Naive thymus-derived CD8-positive, alpha-beta T cell (primary cell): Measurements from ENCODE around the gene FAM161A. TPM values are rescaled to one million over a fixed set of nuclear protein-coding genes. Genes with fewer than 3 reads are reported as not detected.
A peak's percentile ranks its signal among the peaks of the same experiment; 100 is the strongest.

Experiments
- ATAC-seq, 2 donors: fragments of 150-1000 bp; cut with Tn5 transposase in 1 of 2; sonication (Bioruptor Pico), chemical (Tn5 transposase) in 1 of 2; 1 replicate in 1 of 2; 2 replicates in 1 of 2; pipeline ENCODE4 v1.10.0; 2021; ENCODE audit warnings: mild to moderate bottlenecking in 2 of 2, moderate library complexity in 2 of 2
- POLR2A ChIA-PET: fragments of 350-600 bp; sonication (Branson Sonifier 250); formaldehyde crosslinking; loops from one replicate; lab custom pipeline; 2021; ENCODE audit warnings: antibody characterized with exemption; lab: Charles Lee
- DNase-seq, 10 donors: peaks; one replicate each; pipeline versions ENCODE4 v3.0.0 to v3.0.0-alpha.2; 2020 to 2022
- H3K27ac Mint-ChIP-seq, 10 donors: one replicate each; pipeline ENCODE4 v1.8.0; 2020 to 2022; ENCODE audit warnings: mild to moderate bottlenecking in 10 of 10, mixed read lengths in 10 of 10, moderate library complexity in 4 of 10, inconsistent platforms in 1 of 10
- H3K27me3 Mint-ChIP-seq, 5 donors: one replicate each; pipeline ENCODE4 v1.8.0; 2021 to 2022; ENCODE audit warnings: mixed read lengths in 5 of 5
- H3K36me3 Mint-ChIP-seq, 3 donors: one replicate each; pipeline ENCODE4 v1.8.0; 2020 to 2022; ENCODE audit warnings: mixed read lengths in 3 of 3, mild to moderate bottlenecking in 2 of 3, inconsistent platforms in 1 of 3
- H3K4me1 Mint-ChIP-seq, 4 donors: one replicate each; pipeline ENCODE4 v1.8.0; 2021 to 2022; ENCODE audit warnings: mixed read lengths in 4 of 4
- H3K4me3 Mint-ChIP-seq, 10 donors: one replicate each; pipeline ENCODE4 v1.8.0; 2020 to 2022; ENCODE audit warnings: mild to moderate bottlenecking in 10 of 10, mixed read lengths in 10 of 10, moderate library complexity in 6 of 10, inconsistent platforms in 1 of 10
- H3K9me3 Mint-ChIP-seq, 9 donors: one replicate each; pipeline ENCODE4 v1.8.0; 2020 to 2022; ENCODE audit warnings: mixed read lengths in 9 of 9, mild to moderate bottlenecking in 3 of 9, inconsistent platforms in 1 of 9, moderate library complexity in 1 of 9
- polyA plus RNA-seq, 3 donors: library from polyadenylated mRNA; unstranded; fragments of 300-500 nt; fragmentation: Illumina TruSeq; gene quantifications; one replicate each; pipeline ENCODE4 v1.2.3, GENCODE V29; 2021
- total RNA-seq, 8 experiments: library from RNA in 2 of 8; stranded (reverse) in 2 of 8; gene quantifications; one replicate each; pipeline ENCODE4 v1.2.3 and lab custom pipeline; 2021 to 2026

Gene FAM161A
- total and polyA plus RNA-seq, 5 experiments from 2014 or later = 1.8 to 6.1 (median 1.8) TPM

DNA sequence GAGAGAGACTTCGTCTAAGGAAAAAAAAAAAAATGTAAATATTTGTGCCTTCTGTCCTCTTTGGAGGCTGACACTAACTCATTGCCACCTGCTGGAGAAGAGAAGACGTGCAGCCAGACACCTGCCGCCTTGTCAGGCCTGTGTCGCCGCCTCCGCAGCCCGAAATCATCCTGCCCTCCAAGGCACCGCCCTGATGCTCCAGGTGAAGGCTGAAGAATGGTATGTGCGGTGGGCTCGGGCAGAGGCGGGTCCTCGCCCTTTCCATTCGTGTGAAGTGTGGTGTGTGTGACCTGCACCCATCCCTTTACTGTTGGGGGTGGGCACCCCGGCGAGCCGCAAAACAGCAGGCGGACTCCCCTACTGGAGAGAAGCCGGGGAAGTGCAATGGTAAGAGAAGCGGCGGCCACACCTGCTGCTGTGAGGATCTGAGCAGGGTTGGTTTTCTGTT is 60.4 kb downstream of the FAM161A start:
- Mint-ChIP-seq H3K27me3 (peaks cover 0 to 2% (median 0%) of the 10 kb centered on the region in 5 donors), H3K27ac (peak overlapping the region in 7 of 10 donors; percentile 18 to 78 (median 61))
- POLR2A ChIA-PET = interaction anchor here (0.6 kb wide), 1 partner anchor 729 kb away, joined by 3 read pairs; no protein-coding TSS in a partner anchor

DNA sequence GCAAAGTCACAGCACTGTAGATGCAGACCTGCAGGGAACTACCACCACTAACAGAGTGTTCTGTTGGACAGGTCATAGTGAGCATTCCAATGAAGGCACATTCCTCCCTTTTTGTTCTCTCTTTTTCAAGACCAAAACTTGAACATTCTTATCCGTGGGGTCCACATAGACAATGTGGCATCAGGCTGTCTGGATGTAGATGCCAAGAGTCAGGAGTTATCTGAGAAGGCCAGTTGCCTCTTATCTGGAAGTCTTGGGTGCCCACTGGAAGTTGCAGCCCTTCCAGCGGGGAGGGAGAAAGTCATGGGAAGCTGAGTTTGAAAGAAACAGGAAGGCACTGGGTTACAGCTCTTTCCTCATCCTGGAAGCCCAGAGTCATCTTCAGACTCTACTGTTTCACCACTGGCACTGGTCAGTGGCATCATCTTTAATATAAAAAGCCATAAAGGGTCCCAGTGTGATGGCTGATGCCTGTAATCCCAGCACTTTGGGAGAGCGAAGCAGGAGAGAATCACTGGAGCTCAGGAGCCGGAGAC is 61.4 kb downstream of the FAM161A start:
- no peaks in the 10 kb centered on the region for H3K9me3 Mint-ChIP-seq
- peak overlapping the region in 1 of 10 donors; percentile 34 for H3K4me3 Mint-ChIP-seq
- peaks cover 0 to 5% (median 2%) of the 10 kb centered on the region in 5 donors for H3K27me3 Mint-ChIP-seq
- POLR2A ChIA-PET = no interaction called here
- no peaks in the 10 kb centered on the region for H3K36me3 Mint-ChIP-seq
- H3K27ac Mint-ChIP-seq = peak overlapping the region in 1 of 10 donors; percentile 52
- no peak for ATAC-seq
- no peak for DNase-seq
- peaks cover 0 to 6% (median 4%) of the 10 kb centered on the region in 4 donors for H3K4me1 Mint-ChIP-seq

More for the DNA sequence above, 60.4 kb downstream of the FAM161A start:
- no peaks in the 10 kb centered on the region for H3K36me3 Mint-ChIP-seq
- H3K4me1 Mint-ChIP-seq = peaks cover 0 to 6% (median 4%) of the 10 kb centered on the region in 4 donors
- peak overlapping the region; percentile 52 to 83 (median 72) for H3K4me3 Mint-ChIP-seq
- DNase-seq (peak; percentile 37 to 85 (median 66)), ATAC-seq (peak; percentile 97 to 98)
- peaks cover 0 to under 1% (median 0%) of the 10 kb centered on the region in 9 donors for H3K9me3 Mint-ChIP-seq

DNA sequence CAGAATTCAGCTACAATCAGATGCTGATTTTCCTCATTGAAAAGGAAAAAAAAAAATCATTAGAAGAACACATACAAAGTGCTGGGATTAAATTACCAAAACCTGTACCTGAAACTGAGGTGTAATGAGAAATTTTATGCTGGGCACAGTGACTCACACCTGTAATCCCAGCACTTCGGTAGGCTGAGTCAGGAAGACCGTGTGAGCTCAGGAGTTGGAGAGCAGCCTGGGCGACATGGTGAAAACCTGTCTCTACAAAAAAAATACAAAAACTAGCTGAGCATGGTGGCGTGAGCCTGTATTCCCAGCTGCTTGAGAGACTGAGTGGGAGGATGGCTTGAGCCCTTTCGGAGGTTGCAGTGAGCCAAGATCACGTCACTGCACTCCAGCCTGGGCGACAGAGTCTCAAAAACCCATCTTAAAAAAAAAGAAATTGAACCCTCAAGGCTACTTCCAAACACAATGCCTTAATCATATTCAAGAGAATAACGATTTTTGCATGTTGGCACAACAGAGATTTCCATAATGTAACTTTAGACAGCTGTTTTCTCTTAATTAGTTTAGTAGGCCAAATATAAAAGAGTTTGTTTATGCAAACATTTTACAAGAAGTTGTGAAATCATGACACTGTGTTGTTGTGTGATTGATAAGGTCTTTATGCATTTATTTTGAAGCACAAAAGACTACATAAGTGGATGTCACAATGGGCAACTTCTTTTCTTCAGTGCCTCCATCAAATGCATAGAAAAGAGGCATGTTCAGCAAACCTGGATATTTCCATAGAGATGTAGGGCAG is 63.9 kb downstream of the FAM161A start:
- Mint-ChIP-seq H3K27me3 (peaks cover 0 to 5% (median 4%) of the 10 kb centered on the region in 5 donors), H3K36me3 (no peaks in the 10 kb centered on the region), H3K9me3 (no peaks in the 10 kb centered on the region), H3K27ac (no peak overlapping the region), H3K4me3 (no peak overlapping the region), H3K4me1 (peaks cover 0 to 6% (median 4%) of the 10 kb centered on the region in 4 donors)
- POLR2A ChIA-PET = interaction anchor here (0.6 kb wide), 1 partner anchor 20 kb away, joined by 4 read pairs; no protein-coding TSS in a partner anchor
- DNase-seq (no peak), ATAC-seq (no peak)

DNA sequence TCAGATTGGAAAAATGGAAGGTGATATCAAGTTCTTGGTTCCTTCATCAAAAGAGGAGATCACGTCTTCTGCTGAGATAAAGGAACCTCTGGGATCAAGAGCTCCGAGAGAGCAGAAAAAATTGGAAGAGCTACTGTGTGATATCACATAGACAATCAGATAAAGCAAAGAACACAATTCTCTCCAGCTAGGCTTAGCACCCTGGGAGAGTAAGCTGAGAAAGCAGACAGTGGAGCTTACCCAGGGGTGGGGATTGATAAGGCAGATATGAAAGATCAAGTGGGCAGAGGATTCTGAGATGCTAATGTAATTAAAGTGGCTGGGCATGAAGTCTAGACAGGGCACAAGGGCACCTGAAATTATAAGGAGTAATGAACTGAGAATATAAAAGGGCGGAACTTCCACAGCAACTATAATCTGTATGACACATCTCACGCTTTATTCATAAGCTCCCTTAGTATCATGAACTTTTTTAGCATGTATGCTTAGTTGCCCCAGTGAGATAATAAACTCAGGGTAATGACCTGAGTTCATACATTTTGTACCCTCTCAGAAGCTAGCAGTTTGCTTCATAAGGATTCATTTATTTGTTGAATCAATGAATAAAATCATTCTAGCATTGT is 65.8 kb downstream of the FAM161A start:
- POLR2A ChIA-PET = no interaction called here
- Mint-ChIP-seq H3K9me3 (no peaks in the 10 kb centered on the region), H3K4me3 (no peak overlapping the region), H3K27ac (no peak overlapping the region), H3K36me3 (no peaks in the 10 kb centered on the region), H3K27me3 (peaks cover 0 to 7% (median 5%) of the 10 kb centered on the region in 5 donors), H3K4me1 (no peaks in the 10 kb centered on the region)
- no peak for DNase-seq
- ATAC-seq = no peak

- H3K9me3 Mint-ChIP-seq = no peaks in the 10 kb centered on the region
- POLR2A ChIA-PET = no interaction called here
- no peak for ATAC-seq
Observed at GRCh38 chr2:61786876-61787275, 67.0 kb downstream of the FAM161A start.

DNA sequence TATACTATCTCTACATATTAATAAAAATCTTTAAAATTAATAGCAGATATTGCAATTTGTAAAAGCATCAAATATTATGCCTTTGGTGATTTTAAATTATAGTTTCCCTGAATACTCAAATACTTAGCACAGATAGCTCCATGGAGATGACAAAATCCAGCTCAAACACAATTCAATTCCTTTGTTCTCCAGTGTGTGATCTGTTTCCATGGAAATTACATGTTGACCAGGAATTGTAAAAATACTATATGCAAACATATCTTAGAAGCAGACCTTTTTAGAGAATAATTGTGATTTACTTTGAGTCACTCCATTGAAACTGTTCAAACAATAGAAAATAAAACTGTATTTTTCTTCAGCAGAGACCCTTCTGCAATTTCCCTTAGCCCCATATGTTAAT is 68.3 kb downstream of the FAM161A start:
- POLR2A ChIA-PET = no interaction called here
- peaks cover 0 to 7% (median 4%) of the 10 kb centered on the region in 9 donors for H3K9me3 Mint-ChIP-seq
- H3K4me3 Mint-ChIP-seq = no peak overlapping the region

More at GRCh38 chr2:61786876-61787275, 67.0 kb downstream of the FAM161A start:
- H3K27ac Mint-ChIP-seq = no peak overlapping the region
- H3K4me1 Mint-ChIP-seq = no peaks in the 10 kb centered on the region
- H3K27me3 Mint-ChIP-seq = peaks cover 0 to 9% (median 5%) of the 10 kb centered on the region in 5 donors
- H3K36me3 Mint-ChIP-seq = no peaks in the 10 kb centered on the region
- DNase-seq = no peak
- no peak overlapping the region for H3K4me3 Mint-ChIP-seq

GRCh38 chr2:61784643-61785042 is 69.2 kb downstream of the FAM161A start:
- H3K4me3 Mint-ChIP-seq = no peak overlapping the region
- POLR2A ChIA-PET = no interaction called here
- H3K36me3 Mint-ChIP-seq = peaks cover 0 to 10% (median 5%) of the 10 kb centered on the region in 3 donors
- H3K4me1 Mint-ChIP-seq = no peaks in the 10 kb centered on the region
- peaks cover 2 to 18% (median 8%) of the 10 kb centered on the region in 5 donors for H3K27me3 Mint-ChIP-seq
- ATAC-seq (no peak), DNase-seq (no peak)
- no peak overlapping the region for H3K27ac Mint-ChIP-seq
- H3K9me3 Mint-ChIP-seq = peaks cover 0 to 15% (median 7%) of the 10 kb centered on the region in 9 donors

More for the DNA sequence above, 68.3 kb downstream of the FAM161A start:
- Mint-ChIP-seq H3K27ac (no peak overlapping the region), H3K4me1 (no peaks in the 10 kb centered on the region), H3K27me3 (peaks cover 2 to 15% (median 5%) of the 10 kb centered on the region in 5 donors), H3K36me3 (peaks cover 0 to 5% (median 4%) of the 10 kb centered on the region in 3 donors)
- ATAC-seq (no peak), DNase-seq (no peak)

GRCh38 chr2:61775956-61776570 is 77.8 kb downstream of the FAM161A start:
- H3K4me3 Mint-ChIP-seq = no peak overlapping the region
- peaks cover 14 to 31% (median 19%) of the 10 kb centered on the region in 5 donors for H3K27me3 Mint-ChIP-seq
- peaks cover 0 to 9% (median 0%) of the 10 kb centered on the region in 4 donors for H3K4me1 Mint-ChIP-seq
- POLR2A ChIA-PET = no interaction called here
- peaks cover 2 to 10% (median 7%) of the 10 kb centered on the region in 3 donors for H3K36me3 Mint-ChIP-seq
- peaks cover 0 to 15% (median 7%) of the 10 kb centered on the region in 9 donors for H3K9me3 Mint-ChIP-seq
- H3K27ac Mint-ChIP-seq = peak overlapping the region in 1 of 10 donors; percentile 48
- no peak for DNase-seq
- ATAC-seq = no peak

Other genes with a start within 250 kb of the FAM161A start
- 100 to 1,000 TPM; 109 to 114 TPM for gene CCT4, start 34.6 kb upstream of the FAM161A start, total RNA-seq
- gene CCT4, start 34.6 kb upstream of the FAM161A start, polyA plus RNA-seq = 100 to 1,000 TPM; 153 to 169 (median 164) TPM
- 10 to 100 TPM; 15.2 to 18.9 TPM for gene COMMD1, start 51.6 kb upstream of the FAM161A start, total RNA-seq
- 10 to 100 TPM; 48.4 to 63.4 (median 63.0) TPM for gene COMMD1, start 51.6 kb upstream of the FAM161A start, polyA plus RNA-seq